WI38 (cell line): ENCODE measurements around the gene ZBP1.

Experiments used
- H3K4me3 ChIP-seq: 2 replicates; pipeline ENCODE4 v1.5.1; 2011; ENCODE audit warnings: low read depth, mild to moderate bottlenecking, control low read depth, low read length
- CTCF ChIP-seq: IDR thresholded peaks from 2 replicates; pipeline ENCODE4 v1.5.1; 2012; ENCODE audit warnings: low read depth, mild to moderate bottlenecking, control low read depth, low read length

Gene ZBP1

GRCh38 chr20:57568088-57568896, 51.9 kb downstream of the ZBP1 start:
- TF ChIP-seq CTCF, result no peak
- no peak overlapping the region for H3K4me3 ChIP-seq

GRCh38 chr20:57567471-57568079, 52.7 kb downstream of the ZBP1 start:
- H3K4me3 ChIP-seq, result no peak overlapping the region
- TF ChIP-seq CTCF, result no peak

GRCh38 chr20:57566803-57567459, 53.3 kb downstream of the ZBP1 start:
- TF ChIP-seq CTCF, result no peak
- no peak overlapping the region for H3K4me3 ChIP-seq

GRCh38 chr20:57566399-57566798, 53.8 kb downstream of the ZBP1 start:
- no peak for TF ChIP-seq CTCF
- H3K4me3 ChIP-seq, result no peak overlapping the region

GRCh38 chr20:57564951-57565642, 55.1 kb downstream of the ZBP1 start:
- no peak overlapping the region for H3K4me3 ChIP-seq
- no peak for TF ChIP-seq CTCF

GRCh38 chr20:57564180-57564802, 55.9 kb downstream of the ZBP1 start:
- no peak for TF ChIP-seq CTCF

More at GRCh38 chr20:57564180-57564802, 55.9 kb downstream of the ZBP1 start:
- no peak overlapping the region for H3K4me3 ChIP-seq
